ENCODE measurements around the gene FAR2. TPM values are rescaled to one million over a fixed set of nuclear protein-coding genes. Genes with fewer than 3 reads are reported as not detected.

Gene FAR2
- total RNA-seq, 1 experiment from 2014 or later = 11.0 TPM

DNA sequence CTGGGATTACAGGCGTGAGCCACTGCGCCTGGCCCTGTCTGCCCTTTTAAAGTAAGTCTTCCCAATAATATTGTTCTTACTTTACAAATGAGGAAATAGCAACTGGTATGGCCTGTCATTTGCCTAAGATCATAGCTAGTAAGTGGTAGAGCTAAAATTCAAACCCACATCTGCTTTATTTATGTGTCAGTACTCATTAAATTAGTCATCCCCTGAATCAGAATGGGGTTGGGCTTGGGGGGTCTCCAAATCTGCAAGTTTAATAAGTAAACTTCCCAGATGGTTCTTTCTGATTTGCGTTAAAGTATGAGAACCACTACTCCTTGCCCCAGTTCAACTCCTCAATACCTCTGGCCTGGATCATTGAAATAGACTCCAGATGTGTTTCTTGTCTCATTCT, 96.2 kb downstream of the FAR2 start:
- H4K20me1 ChIP-seq (ENCODE audit: insufficient read depth) = no peaks in the 10 kb centered on the region
- H3K27me3 ChIP-seq (ENCODE audit: insufficient read depth, low read depth) = no peaks in the 10 kb centered on the region
- DNase-seq = no peak
- ChIA-PET CTCF (no interaction called here), POLR2A (ENCODE audit: unreplicated experiment) (no interaction called here)
- H3K4me3 ChIP-seq = no peak overlapping the region
- TF ChIP-seq, protein P1, sequence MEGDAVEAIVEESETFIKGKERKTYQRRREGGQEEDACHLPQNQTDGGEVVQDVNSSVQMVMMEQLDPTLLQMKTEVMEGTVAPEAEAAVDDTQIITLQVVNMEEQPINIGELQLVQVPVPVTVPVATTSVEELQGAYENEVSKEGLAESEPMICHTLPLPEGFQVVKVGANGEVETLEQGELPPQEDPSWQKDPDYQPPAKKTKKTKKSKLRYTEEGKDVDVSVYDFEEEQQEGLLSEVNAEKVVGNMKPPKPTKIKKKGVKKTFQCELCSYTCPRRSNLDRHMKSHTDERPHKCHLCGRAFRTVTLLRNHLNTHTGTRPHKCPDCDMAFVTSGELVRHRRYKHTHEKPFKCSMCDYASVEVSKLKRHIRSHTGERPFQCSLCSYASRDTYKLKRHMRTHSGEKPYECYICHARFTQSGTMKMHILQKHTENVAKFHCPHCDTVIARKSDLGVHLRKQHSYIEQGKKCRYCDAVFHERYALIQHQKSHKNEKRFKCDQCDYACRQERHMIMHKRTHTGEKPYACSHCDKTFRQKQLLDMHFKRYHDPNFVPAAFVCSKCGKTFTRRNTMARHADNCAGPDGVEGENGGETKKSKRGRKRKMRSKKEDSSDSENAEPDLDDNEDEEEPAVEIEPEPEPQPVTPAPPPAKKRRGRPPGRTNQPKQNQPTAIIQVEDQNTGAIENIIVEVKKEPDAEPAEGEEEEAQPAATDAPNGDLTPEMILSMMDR (conservative IDR thresholded peaks at IDR 0.05) = no peak
- no peak for TF ChIP-seq EZH2 (IDR thresholded peaks at IDR 0.05; ENCODE audit: low read depth)
- peaks cover 40% of the 10 kb centered on the region for H3K4me1 ChIP-seq (replicated peaks; ENCODE audit: insufficient read depth)
- peaks cover 23% of the 10 kb centered on the region for H3F3A ChIP-seq (ENCODE audit: insufficient read depth, low read depth)
- no peak overlapping the region for H3K4me2 ChIP-seq
- no peaks in the 10 kb centered on the region for H3K9me3 ChIP-seq (ENCODE audit: insufficient read depth, low read depth)
- BruUV-seq (replicated peaks) = no TSS peak
- no peaks in the 10 kb centered on the region for H3K9me2 ChIP-seq (ENCODE audit: insufficient read depth)
- H2AFZ ChIP-seq = no peak overlapping the region
- intact Hi-C loops (cut with micrococcal nuclease; ENCODE audit: unreplicated experiment) = no loop called here
- H3K27ac ChIP-seq = no peak overlapping the region
- no peaks in the 10 kb centered on the region for H3K79me2 ChIP-seq (ENCODE audit: low read depth)
- no peaks in the 10 kb centered on the region for H3K36me3 ChIP-seq (ENCODE audit: low read depth)

DNA sequence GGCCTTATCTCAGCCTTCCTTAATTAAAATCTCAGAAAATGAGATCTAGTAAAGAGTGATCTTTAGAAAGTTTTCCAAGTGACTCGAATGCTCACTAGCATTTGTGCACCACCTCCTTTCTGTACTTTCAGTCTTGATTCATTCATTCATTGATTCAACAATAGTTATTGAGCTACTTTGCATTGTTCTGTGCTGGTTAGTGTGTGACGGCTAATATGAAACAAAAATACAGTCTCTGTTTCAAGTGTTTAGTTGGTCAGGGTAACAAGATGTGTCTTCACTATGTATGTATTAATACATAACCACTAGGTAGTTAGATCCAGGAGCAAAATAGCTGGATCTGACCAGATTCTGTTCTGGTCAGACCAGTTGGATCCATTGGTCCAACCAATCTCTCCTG, 100.9 kb downstream of the FAR2 start:
- Histone ChIP-seq H3K79me2 (ENCODE audit: low read depth) (no peaks in the 10 kb centered on the region), H3F3A (ENCODE audit: insufficient read depth, low read depth) (no peaks in the 10 kb centered on the region), H3K36me3 (ENCODE audit: low read depth) (no peaks in the 10 kb centered on the region), H3K27me3 (ENCODE audit: insufficient read depth, low read depth) (no peaks in the 10 kb centered on the region), H3K4me1 (replicated peaks; ENCODE audit: insufficient read depth) (no peaks in the 10 kb centered on the region), H4K20me1 (ENCODE audit: insufficient read depth) (no peaks in the 10 kb centered on the region), H2AFZ (no peak overlapping the region), H3K4me2 (no peak overlapping the region), H3K9me3 (ENCODE audit: insufficient read depth, low read depth) (no peaks in the 10 kb centered on the region), H3K27ac (no peak overlapping the region), H3K9me2 (ENCODE audit: insufficient read depth) (no peaks in the 10 kb centered on the region), H3K4me3 (no peak overlapping the region)
- ChIA-PET POLR2A (ENCODE audit: unreplicated experiment) (no interaction called here), CTCF (no interaction called here)
- no peak for DNase-seq
- no TSS peak for BruUV-seq (replicated peaks)
- TF ChIP-seq, protein P1 (conservative IDR thresholded peaks at IDR 0.05) = no peak
- no peak for TF ChIP-seq EZH2 (IDR thresholded peaks at IDR 0.05; ENCODE audit: low read depth)
- intact Hi-C loops (cut with micrococcal nuclease; ENCODE audit: unreplicated experiment) = no loop called here

GRCh38 chr12:29253906-29254625, 105.0 kb downstream of the FAR2 start:
- Histone ChIP-seq H3K9me3 (ENCODE audit: insufficient read depth, low read depth) (no peaks in the 10 kb centered on the region), H2AFZ (no peak overlapping the region), H4K20me1 (ENCODE audit: insufficient read depth) (no peaks in the 10 kb centered on the region), H3K27me3 (ENCODE audit: insufficient read depth, low read depth) (no peaks in the 10 kb centered on the region), H3K4me3 (no peak overlapping the region), H3K4me1 (replicated peaks; ENCODE audit: insufficient read depth) (no peaks in the 10 kb centered on the region), H3F3A (ENCODE audit: insufficient read depth, low read depth) (no peaks in the 10 kb centered on the region), H3K9me2 (ENCODE audit: insufficient read depth) (no peaks in the 10 kb centered on the region), H3K4me2 (no peak overlapping the region), H3K36me3 (ENCODE audit: low read depth) (no peaks in the 10 kb centered on the region), H3K79me2 (ENCODE audit: low read depth) (no peaks in the 10 kb centered on the region), H3K27ac (no peak overlapping the region)
- CTCF ChIA-PET = no interaction called here
- POLR2A ChIA-PET (ENCODE audit: unreplicated experiment) = no interaction called here
- BruUV-seq (replicated peaks) = no TSS peak
- intact Hi-C loops (cut with micrococcal nuclease; ENCODE audit: unreplicated experiment) = no loop called here
- TF ChIP-seq, protein P1 (conservative IDR thresholded peaks at IDR 0.05) = no peak
- no peak for TF ChIP-seq EZH2 (IDR thresholded peaks at IDR 0.05; ENCODE audit: low read depth)
- no peak for DNase-seq
